ENCODE data around the gene ZKSCAN3. TPM values are rescaled to one million over a fixed set of nuclear protein-coding genes. Genes with fewer than 3 reads are reported as not detected.
A peak's percentile ranks its signal among the peaks of the same experiment; 100 is the strongest.
"Not testable (repeated sequence)": the region's sequence is repeated elsewhere in the genome, so short reads cannot be mapped to it uniquely, and the experiment has no call there.

ZKSCAN3 gene
- total RNA-seq, result 6.2 and 7.3 TPM in 2 replicates
- long read RNA-seq, full-length matches to known transcripts, result 4 of 19 reads
- long read RNA-seq, partial matches to known transcripts, result 2 of 19 reads
- long read RNA-seq, other reads (novel, unspliced or antisense), result 13 of 19 reads

DNA sequence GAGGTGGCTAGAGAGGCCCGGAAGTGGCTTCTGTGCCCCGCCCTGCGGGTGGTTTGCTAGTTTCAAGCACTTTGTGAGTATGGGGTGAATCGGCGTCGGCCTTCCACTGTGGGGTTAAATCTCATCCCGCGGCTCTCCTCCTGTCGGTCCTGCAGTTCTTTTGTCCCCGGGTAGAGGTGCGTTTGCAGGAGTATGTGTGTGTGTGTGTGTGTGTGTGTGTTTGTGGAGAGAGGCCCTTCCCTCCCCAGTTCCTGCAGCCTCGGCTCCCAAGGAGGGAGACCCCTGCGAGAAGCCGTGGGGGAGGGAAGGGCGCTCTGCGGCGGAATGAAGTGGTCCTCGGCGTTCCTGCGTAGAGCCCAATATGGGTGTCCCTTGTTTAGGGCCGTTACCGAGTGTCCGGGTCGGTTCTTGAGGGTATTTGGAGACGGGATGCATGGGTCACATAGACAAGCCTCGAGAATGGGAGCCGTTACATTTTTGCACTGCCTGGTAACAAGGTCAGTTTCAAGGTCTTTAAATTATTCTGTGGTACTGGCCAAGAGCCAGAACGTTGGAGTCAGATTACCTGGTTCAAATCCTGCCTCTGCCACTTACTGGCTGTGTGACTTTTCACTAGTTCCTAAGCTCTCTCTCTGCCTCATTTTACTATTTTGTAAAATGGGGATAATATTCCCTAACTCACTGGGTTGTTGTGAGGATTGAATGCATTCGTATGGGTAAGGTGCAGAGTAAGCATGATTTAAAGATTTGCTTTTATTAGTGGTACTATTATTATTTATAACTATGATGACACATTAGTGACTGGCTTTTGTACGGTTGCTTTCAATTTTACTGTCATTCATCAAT is at the start of gene ZKSCAN3:
Gene ZKSCAN3 (plus strand): TSS at position 56 of the 846 bp plus-strand sequence. CDS start 9,640 bp downstream, outside the sequence.
- Mint-ChIP-seq H3K36me3 (ENCODE audit: unreplicated experiment) (no peaks in the 10 kb centered on the region), H3K4me3 (ENCODE audit: unreplicated experiment) (peak within 1 kb of the TSS; percentile 95), H3K4me1 (ENCODE audit: unreplicated experiment) (peaks cover 29% of the 10 kb centered on the region), H3K27ac (ENCODE audit: unreplicated experiment) (peak within 1 kb of the TSS; percentile 89), H3K27me3 (ENCODE audit: unreplicated experiment) (peaks cover 29% of the 10 kb centered on the region), H3K9me3 (ENCODE audit: unreplicated experiment) (no peaks in the 10 kb centered on the region)
- TF ChIP-seq, protein P1, sequence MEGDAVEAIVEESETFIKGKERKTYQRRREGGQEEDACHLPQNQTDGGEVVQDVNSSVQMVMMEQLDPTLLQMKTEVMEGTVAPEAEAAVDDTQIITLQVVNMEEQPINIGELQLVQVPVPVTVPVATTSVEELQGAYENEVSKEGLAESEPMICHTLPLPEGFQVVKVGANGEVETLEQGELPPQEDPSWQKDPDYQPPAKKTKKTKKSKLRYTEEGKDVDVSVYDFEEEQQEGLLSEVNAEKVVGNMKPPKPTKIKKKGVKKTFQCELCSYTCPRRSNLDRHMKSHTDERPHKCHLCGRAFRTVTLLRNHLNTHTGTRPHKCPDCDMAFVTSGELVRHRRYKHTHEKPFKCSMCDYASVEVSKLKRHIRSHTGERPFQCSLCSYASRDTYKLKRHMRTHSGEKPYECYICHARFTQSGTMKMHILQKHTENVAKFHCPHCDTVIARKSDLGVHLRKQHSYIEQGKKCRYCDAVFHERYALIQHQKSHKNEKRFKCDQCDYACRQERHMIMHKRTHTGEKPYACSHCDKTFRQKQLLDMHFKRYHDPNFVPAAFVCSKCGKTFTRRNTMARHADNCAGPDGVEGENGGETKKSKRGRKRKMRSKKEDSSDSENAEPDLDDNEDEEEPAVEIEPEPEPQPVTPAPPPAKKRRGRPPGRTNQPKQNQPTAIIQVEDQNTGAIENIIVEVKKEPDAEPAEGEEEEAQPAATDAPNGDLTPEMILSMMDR (IDR thresholded peaks at IDR 0.05), result no peak
- DNase-seq (ENCODE audit: extremely low spot score, unreplicated experiment), result no peak

DNA sequence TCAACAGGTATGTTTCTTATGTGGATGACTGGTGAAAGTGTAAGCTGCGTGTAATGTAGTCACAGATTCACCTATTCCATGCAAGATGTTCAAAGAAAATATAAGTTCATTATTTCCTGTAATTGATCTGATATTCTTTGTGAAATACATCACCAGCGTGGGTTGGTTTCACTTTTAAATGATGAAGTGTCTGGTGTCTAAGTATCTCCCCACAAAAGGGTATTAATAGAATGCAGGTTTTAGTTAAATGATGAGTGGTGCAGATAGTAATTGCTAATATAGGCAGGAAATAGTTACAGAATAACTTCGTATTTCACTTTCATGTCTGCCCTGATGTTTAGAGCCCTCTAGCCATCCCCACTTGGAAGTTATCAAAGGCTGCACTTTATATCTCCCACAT is 46.2 kb upstream of the ZKSCAN3 start:
- no peak overlapping the region for H3K4me3 Mint-ChIP-seq (ENCODE audit: unreplicated experiment)
- H3K27me3 Mint-ChIP-seq (ENCODE audit: unreplicated experiment), result no peaks in the 10 kb centered on the region
- H3K36me3 Mint-ChIP-seq (ENCODE audit: unreplicated experiment), result peaks cover 15% of the 10 kb centered on the region
- TF ChIP-seq, protein P1 (IDR thresholded peaks at IDR 0.05), result no peak
- no peaks in the 10 kb centered on the region for H3K4me1 Mint-ChIP-seq (ENCODE audit: unreplicated experiment)
- H3K9me3 Mint-ChIP-seq (ENCODE audit: unreplicated experiment), result peaks cover 10% of the 10 kb centered on the region
- DNase-seq (ENCODE audit: extremely low spot score, unreplicated experiment), result no peak
- H3K27ac Mint-ChIP-seq (ENCODE audit: unreplicated experiment), result no peak overlapping the region

DNA sequence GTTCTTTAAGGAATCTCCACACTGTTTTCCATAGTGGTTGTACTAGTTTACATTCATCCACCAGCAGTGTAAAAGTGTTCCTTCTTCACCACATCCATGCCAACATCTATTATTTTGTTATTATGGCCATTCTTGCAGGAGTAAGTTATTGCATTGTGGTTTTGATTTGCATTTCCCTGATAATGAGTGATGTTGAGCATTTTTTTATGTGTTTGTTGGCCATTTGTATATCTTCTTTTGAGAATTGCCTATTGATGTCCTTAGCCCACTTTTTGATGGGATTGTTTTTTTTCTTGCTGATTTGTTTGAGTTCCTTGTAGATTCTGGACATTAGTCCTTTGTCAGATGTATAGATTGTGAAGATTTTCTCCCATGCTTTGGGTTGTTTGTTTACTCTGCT is 43.4 kb upstream of the ZKSCAN3 start:
- H3K27me3 Mint-ChIP-seq (ENCODE audit: unreplicated experiment); DNase-seq (ENCODE audit: extremely low spot score, unreplicated experiment); H3K9me3 Mint-ChIP-seq (ENCODE audit: unreplicated experiment); H3K36me3 Mint-ChIP-seq (ENCODE audit: unreplicated experiment); H3K4me1 Mint-ChIP-seq (ENCODE audit: unreplicated experiment); H3K4me3 Mint-ChIP-seq (ENCODE audit: unreplicated experiment); H3K27ac Mint-ChIP-seq (ENCODE audit: unreplicated experiment): not testable (repeated sequence)

DNA sequence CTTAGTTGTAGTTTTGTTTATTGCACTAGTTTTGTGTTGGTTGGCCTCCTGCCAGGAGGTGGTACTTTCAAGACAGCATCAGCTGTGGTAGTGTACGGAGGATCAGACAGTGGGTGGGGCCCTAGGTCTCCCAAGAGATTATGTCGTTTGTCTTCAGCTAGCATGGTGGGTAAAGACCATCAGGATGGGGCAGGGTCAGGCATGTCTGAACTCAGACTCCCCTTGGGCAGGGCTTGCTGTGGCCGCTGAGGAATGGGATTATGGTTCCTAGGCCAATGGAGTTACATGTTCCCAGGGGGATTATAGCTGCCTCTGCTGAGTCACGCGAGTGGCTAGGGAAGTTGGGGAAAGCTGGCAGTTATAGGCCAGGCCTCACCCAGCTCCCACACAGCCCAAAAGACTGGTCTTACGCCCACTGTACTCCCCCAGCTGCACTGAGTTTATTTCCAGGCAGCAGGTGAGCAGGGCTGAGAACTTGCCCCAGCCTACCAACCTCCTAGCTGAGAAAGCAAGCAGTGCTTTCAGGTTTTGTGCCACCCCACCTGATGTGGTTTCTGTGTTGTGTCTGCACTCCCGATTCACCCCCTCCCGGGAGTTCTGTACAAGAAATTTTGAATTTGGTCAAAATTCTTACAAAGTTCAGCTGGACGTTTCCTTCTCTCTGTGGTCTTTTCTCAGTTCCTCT is 38.5 kb upstream of the ZKSCAN3 start:
- H3K36me3 Mint-ChIP-seq (ENCODE audit: unreplicated experiment), result no peaks in the 10 kb centered on the region
- H3K4me3 Mint-ChIP-seq (ENCODE audit: unreplicated experiment), result no peak overlapping the region
- no peaks in the 10 kb centered on the region for H3K27me3 Mint-ChIP-seq (ENCODE audit: unreplicated experiment)
- no peaks in the 10 kb centered on the region for H3K4me1 Mint-ChIP-seq (ENCODE audit: unreplicated experiment)
- H3K9me3 Mint-ChIP-seq (ENCODE audit: unreplicated experiment), result peaks cover 5% of the 10 kb centered on the region
- TF ChIP-seq, protein P1 (IDR thresholded peaks at IDR 0.05), result no peak
- no peak overlapping the region for H3K27ac Mint-ChIP-seq (ENCODE audit: unreplicated experiment)
- no peak for DNase-seq (ENCODE audit: extremely low spot score, unreplicated experiment)

DNA sequence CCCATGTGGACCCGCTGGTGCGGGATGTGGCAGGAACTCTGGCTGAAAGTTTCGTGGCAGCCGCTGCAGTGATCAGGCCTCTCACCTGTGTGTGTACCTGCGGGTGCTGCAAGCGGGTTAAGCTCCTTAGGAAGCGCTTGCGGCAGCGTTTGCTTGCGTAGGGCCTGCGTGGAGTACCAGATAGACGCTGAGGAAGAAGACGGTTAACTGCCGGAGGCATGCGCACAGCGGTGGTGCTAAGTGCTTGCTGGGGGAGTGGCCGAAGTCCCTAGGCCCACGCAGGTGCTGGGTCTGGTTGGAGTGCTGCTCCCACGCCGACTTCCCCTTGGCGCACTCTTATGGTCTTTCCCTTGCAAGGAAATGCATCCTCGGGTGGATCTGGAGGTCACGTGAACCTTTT is 36.8 kb upstream of the ZKSCAN3 start:
- H3K4me3 Mint-ChIP-seq (ENCODE audit: unreplicated experiment), result no peak overlapping the region
- no peaks in the 10 kb centered on the region for H3K9me3 Mint-ChIP-seq (ENCODE audit: unreplicated experiment)
- no peaks in the 10 kb centered on the region for H3K4me1 Mint-ChIP-seq (ENCODE audit: unreplicated experiment)
- TF ChIP-seq, protein P1 (IDR thresholded peaks at IDR 0.05), result no peak
- no peaks in the 10 kb centered on the region for H3K27me3 Mint-ChIP-seq (ENCODE audit: unreplicated experiment)
- DNase-seq (ENCODE audit: extremely low spot score, unreplicated experiment), result no peak
- no peaks in the 10 kb centered on the region for H3K36me3 Mint-ChIP-seq (ENCODE audit: unreplicated experiment)
- no peak overlapping the region for H3K27ac Mint-ChIP-seq (ENCODE audit: unreplicated experiment)
